ENCODE data around the gene FAM174A.
"Not testable (repeated sequence)": the region's sequence is repeated elsewhere in the genome, so short reads cannot be mapped to it uniquely, and the experiment has no call there.

The FAM174A gene

GRCh38 chr5:100576217-100576751, 41.1 kb downstream of the FAM174A start:
- no peak for DNase-seq (ENCODE audit: low read depth)

- DNase-seq (ENCODE audit: low read depth): no peak
These were observed 42.3 kb downstream of the FAM174A start for GRCh38 chr5:100577506-100577905.

DNA sequence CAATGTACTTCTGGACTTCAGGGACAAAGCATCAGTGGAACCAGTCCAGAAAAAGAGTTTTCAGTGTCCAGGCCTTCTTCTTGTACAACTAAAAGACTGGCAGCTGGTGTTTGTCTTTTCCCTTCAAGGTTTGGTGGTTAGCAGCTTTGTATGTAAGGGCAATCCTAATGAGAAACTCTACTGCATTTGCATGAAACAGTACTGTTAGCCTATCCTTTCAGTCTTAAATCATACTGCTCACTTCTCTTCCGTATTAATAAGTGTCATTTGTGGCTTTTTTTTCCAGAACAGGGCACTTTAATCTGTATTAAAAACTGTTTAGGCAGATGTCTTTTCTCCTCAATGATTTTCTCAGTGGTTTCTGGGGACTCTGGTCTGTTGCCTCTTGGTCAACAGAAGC, 48.9 kb downstream of the FAM174A start:
- DNase-seq (ENCODE audit: low read depth): no peak

DNA sequence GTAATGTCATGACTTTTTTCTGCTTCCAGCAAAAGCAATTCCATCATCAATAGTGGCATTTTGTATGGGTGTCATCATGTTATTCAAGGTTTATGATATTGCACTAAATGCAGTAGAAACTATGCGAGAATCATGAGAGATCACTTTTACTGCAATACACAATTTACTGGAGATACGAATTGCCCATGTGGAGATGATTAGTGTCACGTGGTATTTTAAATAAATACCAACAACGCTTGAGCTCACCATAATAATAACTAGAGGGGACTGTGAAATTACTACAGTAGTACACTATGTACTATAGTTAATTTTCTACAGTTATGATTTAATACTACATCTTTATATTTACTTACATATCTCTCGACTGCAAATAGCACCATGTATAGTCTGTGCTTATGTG, 49.7 kb downstream of the FAM174A start:
- no peak for DNase-seq (ENCODE audit: low read depth)

- DNase-seq (ENCODE audit: low read depth): no peak
These were observed 55.7 kb downstream of the FAM174A start for GRCh38 chr5:100590867-100591266.

- no peak for DNase-seq (ENCODE audit: low read depth)
These were observed 60.1 kb downstream of the FAM174A start for GRCh38 chr5:100595152-100595811.

- no peak for DNase-seq (ENCODE audit: low read depth)
These were observed 60.6 kb downstream of the FAM174A start for GRCh38 chr5:100595812-100596173.

- no peak for DNase-seq (ENCODE audit: low read depth)
These were observed 63.3 kb downstream of the FAM174A start for GRCh38 chr5:100598446-100598845.

GRCh38 chr5:100600298-100600994, 65.3 kb downstream of the FAM174A start:
- DNase-seq (ENCODE audit: low read depth): no peak

DNA sequence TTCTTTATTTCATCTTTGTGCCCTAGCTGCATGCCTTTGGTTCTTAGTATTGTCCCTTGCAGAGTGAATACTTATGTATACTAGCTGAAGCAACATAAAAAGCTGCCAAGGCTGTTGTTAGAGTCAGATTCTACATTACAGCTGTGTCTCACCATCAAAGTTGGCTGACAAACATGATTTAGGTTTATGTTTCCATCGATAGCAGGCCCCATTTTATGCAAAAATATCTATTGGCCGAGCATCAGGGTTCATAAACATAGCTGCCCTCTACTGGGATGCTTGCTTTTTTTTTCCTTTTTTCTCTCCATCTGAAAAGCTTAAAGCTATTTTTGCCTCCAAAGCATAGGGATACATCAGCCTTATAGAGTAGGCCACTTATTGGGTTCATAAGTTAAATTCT, 68.0 kb downstream of the FAM174A start:
- no peak for DNase-seq (ENCODE audit: low read depth)

- not testable (repeated sequence) for DNase-seq (ENCODE audit: low read depth)
These were observed 68.8 kb downstream of the FAM174A start for GRCh38 chr5:100604021-100604420.

DNA sequence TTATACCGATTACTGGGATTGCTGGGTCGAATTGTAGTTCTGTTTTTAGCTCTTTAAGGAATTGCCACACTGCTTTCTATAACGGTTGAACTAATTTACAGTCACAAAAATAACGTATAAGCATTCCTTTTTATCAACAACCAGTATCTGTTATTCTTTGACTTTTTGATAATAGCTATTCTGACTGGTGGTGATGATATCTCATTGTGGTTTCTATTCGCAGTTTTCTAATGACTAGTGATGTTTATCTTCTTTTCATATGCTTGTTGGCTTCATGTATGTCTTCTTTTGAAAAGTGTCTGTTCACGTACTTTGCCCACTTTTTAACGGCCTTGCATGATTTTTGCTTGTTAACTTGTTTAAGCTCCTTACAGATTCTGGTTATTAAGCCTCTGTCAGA, 74.4 kb downstream of the FAM174A start:
- DNase-seq (ENCODE audit: low read depth): no peak

GRCh38 chr5:100614308-100614707, 79.1 kb downstream of the FAM174A start:
- no peak for DNase-seq (ENCODE audit: low read depth)

DNA sequence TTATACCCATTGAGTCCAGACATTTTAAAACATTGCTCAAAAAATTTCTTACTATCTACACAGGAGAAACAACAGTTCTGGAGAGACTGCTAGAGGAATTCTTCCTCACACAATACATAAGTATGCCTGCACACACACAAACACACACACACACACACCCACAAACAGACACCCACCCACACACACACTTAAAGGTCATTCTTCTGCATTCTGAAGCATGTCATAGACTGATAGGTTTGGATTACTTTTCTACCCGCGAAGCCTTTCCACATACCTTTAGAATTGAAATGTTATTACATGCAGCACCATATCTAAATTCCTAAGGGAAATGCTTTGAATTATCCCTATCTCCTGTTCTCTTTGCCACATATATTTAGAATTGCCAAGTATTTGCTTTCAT, 80.2 kb downstream of the FAM174A start:
- DNase-seq (ENCODE audit: low read depth): no peak

DNA sequence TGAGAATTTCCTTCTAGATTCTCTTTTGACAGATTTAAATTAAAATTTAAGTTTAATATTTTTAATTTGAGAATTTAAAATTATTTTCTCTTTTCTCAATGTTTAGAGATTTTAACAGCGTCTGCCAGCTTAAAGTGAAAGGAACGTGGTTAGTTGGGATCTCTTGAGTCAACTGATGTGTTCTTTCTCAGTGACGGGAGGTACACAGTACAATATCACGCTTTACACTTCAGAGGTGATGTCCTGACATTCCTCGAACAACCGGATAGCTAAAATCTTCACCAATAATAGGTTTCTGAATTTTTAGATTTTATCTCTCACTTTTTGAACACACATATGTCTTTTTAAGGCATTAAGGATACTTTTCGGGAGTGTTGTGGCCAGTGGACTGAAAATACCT, 81.1 kb downstream of the FAM174A start:
- no peak for DNase-seq (ENCODE audit: low read depth)

- no peak for DNase-seq (ENCODE audit: low read depth)
These were observed 81.8 kb downstream of the FAM174A start for GRCh38 chr5:100616981-100617380.

GRCh38 chr5:100623719-100624118, 88.5 kb downstream of the FAM174A start:
- no peak for DNase-seq (ENCODE audit: low read depth)

DNA sequence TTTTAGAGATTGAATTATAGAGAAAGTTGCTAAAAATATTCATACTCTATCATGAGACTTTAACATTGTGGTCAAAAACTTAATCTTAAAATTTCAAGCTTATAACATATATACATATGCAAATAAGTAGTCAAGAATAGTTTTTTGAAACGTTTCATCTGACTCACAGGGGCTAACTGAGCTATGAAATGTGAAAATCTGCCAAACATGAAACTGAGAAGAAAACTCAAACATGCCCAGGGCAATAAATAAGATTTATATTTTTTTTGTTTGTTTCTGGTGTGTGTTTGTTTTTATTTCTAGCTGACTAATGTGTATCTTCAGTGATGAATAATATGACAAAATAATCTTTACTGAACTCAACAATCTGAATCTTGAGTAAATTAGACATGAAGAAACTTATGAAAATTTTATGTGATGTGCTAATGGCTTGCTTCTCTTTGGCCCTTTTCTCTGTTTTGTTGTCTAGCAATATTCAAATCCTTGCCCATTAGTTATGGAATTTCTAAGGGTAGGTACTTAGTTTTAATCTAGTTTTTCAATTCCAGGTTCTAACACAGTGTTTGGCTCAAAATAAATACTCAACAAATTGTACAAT, 99.9 kb downstream of the FAM174A start:
- no peak for DNase-seq (ENCODE audit: low read depth)

Measured in stimulated activated CD8-positive, alpha-beta memory T cell treated with anti-CD3 and anti-CD28 coated beads, Interleukin-12 subunit alpha, Interleukin-12 subunit beta, amount 100 ng/mL, for 1 hour (primary cell).